Psoas muscle (tissue), 8 donors: ENCODE measurements around the gene SHANK1. TPM values are rescaled to one million over a fixed set of nuclear protein-coding genes. Genes with fewer than 3 reads are reported as not detected.
A peak's percentile ranks its signal among the peaks of the same experiment; 100 is the strongest.

Source experiments
- ATAC-seq, 4 donors: fragments of 200-7000 bp; cut with Tn5 transposase; one replicate each; pipeline ENCODE4 v1.9.1; 2020; ENCODE audit warnings: moderate library complexity in 3 of 4, mild to moderate bottlenecking in 2 of 4
- DNase-seq, 2 donors: peaks; one replicate each; pipeline ENCODE4 v3.0.0-alpha.2; 2020
- H3K27ac ChIP-seq: fragments of 200-600 bp; one replicate; pipeline ENCODE4 v1.8.0; 2022
- H3K27me3 ChIP-seq, 3 donors: fragments of 200-600 bp in 1 of 3; one replicate each; pipeline versions ENCODE4 v1.6.1 to v1.8.0; 2013 to 2022; ENCODE audit warnings: low read length in 2 of 3, mild to moderate bottlenecking in 2 of 3, moderate library complexity in 1 of 3; ENCODE audit not compliant: insufficient read depth in 3 of 3
- H3K36me3 ChIP-seq, 2 donors: fragments of 200-600 bp in 1 of 2; one replicate each; pipeline versions ENCODE4 v1.6.1 to v1.8.0; 2013 to 2022; ENCODE audit warnings: low read depth in 1 of 2, mild to moderate bottlenecking in 1 of 2, moderate library complexity in 1 of 2; ENCODE audit not compliant: insufficient read depth in 1 of 2
- H3K4me1 ChIP-seq: fragments of 200-600 bp; one replicate; pipeline ENCODE4 v1.8.0; 2022
- H3K4me3 ChIP-seq: fragments of 200-600 bp; one replicate; pipeline ENCODE4 v1.8.0; 2022; ENCODE audit warnings: mild to moderate bottlenecking
- H3K9me3 ChIP-seq: fragments of 200-600 bp; one replicate; pipeline ENCODE4 v1.8.0; 2022
- CTCF ChIP-seq: fragments of 200-600 bp; IDR thresholded peaks from one replicate; pipeline ENCODE4 v1.8.0; 2022; ENCODE audit warnings: antibody characterized with exemption
- WGBS, 3 donors: extraction: QIAGEN DNeasy Blood & Tissue Kit; methylation state at CpG; one replicate each; pipeline versions ENCODE4 v1.1.6 to v1.1.7; 2013; 5-methylcytosine and 5-hydroxymethylcytosine counted together
- intact Hi-C, 2 donors: fragments of 100-400 bp; cut with DNase I; formaldehyde crosslinking; loops; one replicate each; pipeline versions ENCODE4 v1.11.0 to v1.14.2; 2022
- polyA plus RNA-seq, 3 donors: library from polyadenylated mRNA; stranded (reverse); fragments of 200-250 nt; gene quantifications; one replicate each; pipeline ENCODE4 v1.2.3, GENCODE V29; 2013
- total RNA-seq, 4 donors: library from RNA; stranded (reverse); fragmentation: NEBNext Ultra II Directional in 2 of 4; extraction: Animal tissue kit (Norgen Biotek cat#: 25700) in 2 of 4; gene quantifications; one replicate each; pipeline versions ENCODE4 v1.2.1 to v1.2.4, GENCODE V29; 2021 to 2023
- donor health status: healthy with polysubstance abuse.
- donor health status: DM: no; HTN: no; CAD: no; lungs with moderate emphysema.
- donor health status: Bipolar disorder and iron deficiency.
- donor health status: healthy.
- donor health status: DM: yes; HTN: yes; CAD: no.
- donor health status: DM: no; HTN: no; CAD: no.
- donor health status: DM: no; HTN: no; CAD: no.
- donor health status: DM: yes; HTN: yes; CAD: no.

SHANK1 gene
- total and polyA plus RNA-seq, 7 donors, result 0.14 to 1.3 (median 0.39) TPM; not detected in 2

- Histone ChIP-seq H3K27me3 (peaks cover 0 to 43% (median 3%) of the 10 kb centered on the region in 3 donors), H3K9me3 (no peaks in the 10 kb centered on the region), H3K27ac (no peak overlapping the region), H3K4me1 (no peaks in the 10 kb centered on the region), H3K36me3 (no peaks in the 10 kb centered on the region), H3K4me3 (no peak overlapping the region)
- intact Hi-C loops, result no loop called here
- TF ChIP-seq CTCF, result no peak
- no peak for DNase-seq
- no peak for ATAC-seq
- 70 to 78% (median 76%) methylated on average over 6 of the region's 6 CpGs for WGBS, 3 donors
Measured at GRCh38 chr19:50645107-50645506, 74.5 kb downstream of the SHANK1 start.

- intact Hi-C loops, result no loop called here
- Histone ChIP-seq H3K36me3 (no peaks in the 10 kb centered on the region), H3K27ac (no peak overlapping the region), H3K4me1 (no peaks in the 10 kb centered on the region), H3K9me3 (no peaks in the 10 kb centered on the region), H3K4me3 (no peak overlapping the region), H3K27me3 (peaks cover 0 to 44% (median 9%) of the 10 kb centered on the region in 3 donors)
- WGBS, 3 donors, result 22 to 31% (median 29%) methylated on average over 1 of the region's 1 CpG
- TF ChIP-seq CTCF, result no peak
- no peak for DNase-seq
- ATAC-seq, result no peak
Measured at GRCh38 chr19:50644315-50644915, 75.2 kb downstream of the SHANK1 start.

- ATAC-seq (no peak), DNase-seq (no peak)
- Histone ChIP-seq H3K9me3 (no peaks in the 10 kb centered on the region), H3K27me3 (peaks cover 0 to 60% (median 26%) of the 10 kb centered on the region in 3 donors), H3K4me1 (no peaks in the 10 kb centered on the region), H3K36me3 (no peaks in the 10 kb centered on the region), H3K27ac (no peak overlapping the region), H3K4me3 (no peak overlapping the region)
- no peak for TF ChIP-seq CTCF
- intact Hi-C loops, result no loop called here
- WGBS, 3 donors, result 64 to 76% (median 67%) methylated on average over 2 of the region's 2 CpGs
Measured at GRCh38 chr19:50640368-50640767, 79.2 kb downstream of the SHANK1 start.

- WGBS, 3 donors, result 3 to 5% (median 4%) methylated on average over 42 to 74 of the region's 76 CpGs
- Histone ChIP-seq H3K27ac (no peak within 1 kb of the TSS), H3K9me3 (no peaks in the 10 kb centered on the region), H3K4me3 (no peak within 1 kb of the TSS), H3K4me1 (no peaks in the 10 kb centered on the region), H3K27me3 (peaks cover 0 to 50% (median 27%) of the 10 kb centered on the region in 3 donors), H3K36me3 (no peaks in the 10 kb centered on the region)
- no peak for TF ChIP-seq CTCF
- intact Hi-C loops, result no loop called here
- DNase-seq, result no peak
- peak in 1 of 4 donors; percentile 54 for ATAC-seq
Measured at GRCh38 chr19:50639121-50640112, 80.2 kb downstream of the SHANK1 start, which contains the start of gene SYT3. Gene SYT3, minus strand, starts transcription at chr19:50639881. Its CDS starts 2,470 bp downstream, at chr19:50637411.
